Measurements from ENCODE around the gene RPS8. TPM values are rescaled to one million over a fixed set of nuclear protein-coding genes. Genes with fewer than 3 reads are reported as not detected.

Gene RPS8
- total RNA-seq, 1 donor from 2014 or later, result 4,281 TPM

DNA sequence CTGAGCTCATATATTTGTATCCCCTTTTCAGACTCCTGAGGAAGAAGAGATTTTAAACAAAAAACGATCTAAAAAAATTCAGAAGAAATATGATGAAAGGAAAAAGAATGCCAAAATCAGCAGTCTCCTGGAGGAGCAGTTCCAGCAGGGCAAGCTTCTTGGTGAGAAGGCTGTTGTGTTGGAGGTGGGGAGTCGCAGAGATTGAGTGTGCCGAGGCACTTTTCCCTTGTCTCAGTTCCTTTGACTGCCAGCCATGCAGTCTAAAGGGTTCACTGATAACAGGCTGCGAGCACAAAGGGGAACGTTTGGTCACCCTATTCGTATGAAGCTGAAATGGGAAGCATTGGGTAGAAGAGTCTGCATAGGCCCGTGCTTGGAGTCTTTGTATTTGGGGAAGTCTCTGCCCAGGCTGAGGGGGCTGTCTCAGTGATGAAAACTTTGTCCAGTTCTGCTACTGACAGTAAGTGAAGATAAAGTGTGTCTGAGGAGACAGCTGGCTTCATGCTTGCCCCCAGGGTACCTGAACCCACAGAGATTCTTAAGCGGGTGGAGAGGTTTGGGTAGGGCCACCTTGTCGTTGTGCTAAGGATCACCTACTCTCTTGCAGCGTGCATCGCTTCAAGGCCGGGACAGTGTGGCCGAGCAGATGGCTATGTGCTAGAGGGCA is 2.8 kb downstream of the RPS8 start:
- peaks cover 8% of the 10 kb centered on the region for H3K36me3 ChIP-seq
- no peak overlapping the region for H3K9ac ChIP-seq
- Mint-ChIP-seq H3K4me3 (peak overlapping the region; percentile 93), H3K36me3 (peaks cover 33% of the 10 kb centered on the region), H3K9me3 (no peaks in the 10 kb centered on the region), H3K27me3 (ENCODE audit: insufficient read depth, low read depth) (peaks cover 10% of the 10 kb centered on the region), H3K4me1 (peaks cover 25% of the 10 kb centered on the region), H3K27ac (no peak overlapping the region)
- DNase-seq (ENCODE audit: low spot score), result no peak
- H2AFZ ChIP-seq (replicated peaks), result no peak overlapping the region
- peaks cover 45% of the 10 kb centered on the region for H3K79me2 ChIP-seq (ENCODE audit: low read depth)
- H3K27me3 ChIP-seq, result no peaks in the 10 kb centered on the region
- no peaks in the 10 kb centered on the region for H3K9me3 ChIP-seq (ENCODE audit: low read depth)
- TF ChIP-seq EZH2phosphoT487 (IDR thresholded peaks at IDR 0.05), result no peak
- no peak for TF ChIP-seq EZH2 (IDR thresholded peaks at IDR 0.05)
- TF ChIP-seq, protein P1, sequence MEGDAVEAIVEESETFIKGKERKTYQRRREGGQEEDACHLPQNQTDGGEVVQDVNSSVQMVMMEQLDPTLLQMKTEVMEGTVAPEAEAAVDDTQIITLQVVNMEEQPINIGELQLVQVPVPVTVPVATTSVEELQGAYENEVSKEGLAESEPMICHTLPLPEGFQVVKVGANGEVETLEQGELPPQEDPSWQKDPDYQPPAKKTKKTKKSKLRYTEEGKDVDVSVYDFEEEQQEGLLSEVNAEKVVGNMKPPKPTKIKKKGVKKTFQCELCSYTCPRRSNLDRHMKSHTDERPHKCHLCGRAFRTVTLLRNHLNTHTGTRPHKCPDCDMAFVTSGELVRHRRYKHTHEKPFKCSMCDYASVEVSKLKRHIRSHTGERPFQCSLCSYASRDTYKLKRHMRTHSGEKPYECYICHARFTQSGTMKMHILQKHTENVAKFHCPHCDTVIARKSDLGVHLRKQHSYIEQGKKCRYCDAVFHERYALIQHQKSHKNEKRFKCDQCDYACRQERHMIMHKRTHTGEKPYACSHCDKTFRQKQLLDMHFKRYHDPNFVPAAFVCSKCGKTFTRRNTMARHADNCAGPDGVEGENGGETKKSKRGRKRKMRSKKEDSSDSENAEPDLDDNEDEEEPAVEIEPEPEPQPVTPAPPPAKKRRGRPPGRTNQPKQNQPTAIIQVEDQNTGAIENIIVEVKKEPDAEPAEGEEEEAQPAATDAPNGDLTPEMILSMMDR (IDR thresholded peaks at IDR 0.05), result no peak
- peaks cover 45% of the 10 kb centered on the region for H4K20me1 ChIP-seq (ENCODE audit: low read depth)
- peak overlapping the region; percentile 62 for H3K27ac ChIP-seq
- peaks cover 82% of the 10 kb centered on the region for H3F3A ChIP-seq (ENCODE audit: low read depth)
- H3K4me1 ChIP-seq, result peaks cover 16% of the 10 kb centered on the region
- H3K4me2 ChIP-seq, result peak overlapping the region; percentile 99
- peak overlapping the region; percentile 93 for H3K4me3 ChIP-seq

DNA sequence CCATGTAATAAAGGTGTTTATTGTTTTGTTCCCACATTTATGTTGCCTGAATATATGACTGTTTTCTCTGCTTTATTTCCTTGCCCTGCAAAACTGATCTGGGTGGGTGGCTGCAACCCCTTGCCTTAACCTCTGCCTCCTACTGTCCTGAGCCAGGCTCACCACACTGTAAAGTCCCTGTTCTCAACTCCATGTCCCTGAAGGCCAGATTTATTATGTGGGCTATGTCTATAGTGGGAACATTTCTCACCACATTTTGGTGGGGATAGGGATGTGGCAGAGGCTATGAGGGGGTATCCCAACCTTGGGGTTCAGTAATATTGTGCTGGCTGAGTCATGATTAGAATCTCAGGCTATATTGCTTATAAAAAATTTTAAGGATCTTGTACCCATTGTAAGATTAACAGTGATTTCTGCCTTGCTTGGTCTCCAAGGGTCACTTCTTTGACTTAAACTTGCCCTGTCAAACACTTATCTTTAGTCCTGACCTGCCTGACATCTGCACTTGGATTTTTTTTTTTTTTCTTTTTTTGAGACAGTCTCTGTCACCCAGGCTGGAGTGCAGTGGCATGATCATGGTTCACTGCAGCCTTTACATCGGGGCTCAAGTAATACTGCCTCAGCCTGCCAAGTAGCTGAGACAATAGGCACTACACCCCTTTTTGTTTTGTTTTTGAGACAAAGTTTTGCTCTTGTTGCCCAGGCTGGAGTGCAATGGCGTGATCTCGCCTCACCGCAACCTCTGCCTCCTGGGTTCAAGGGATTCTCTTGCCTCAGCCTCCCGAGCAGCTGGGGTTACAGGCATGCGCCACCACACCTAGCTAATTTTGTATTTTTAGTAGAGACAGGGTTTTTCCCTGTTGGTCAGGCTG is 3.6 kb downstream of the RPS8 start:
- Histone ChIP-seq H3K79me2 (ENCODE audit: low read depth) (peaks cover 45% of the 10 kb centered on the region), H3K9ac (no peak overlapping the region), H3K4me2 (peak overlapping the region; percentile 99), H3K27ac (no peak overlapping the region), H3K4me3 (no peak overlapping the region), H2AFZ (replicated peaks) (no peak overlapping the region), H4K20me1 (ENCODE audit: low read depth) (peaks cover 45% of the 10 kb centered on the region), H3K4me1 (peaks cover 22% of the 10 kb centered on the region), H3K36me3 (peaks cover 8% of the 10 kb centered on the region), H3K27me3 (peaks cover 4% of the 10 kb centered on the region), H3K9me3 (ENCODE audit: low read depth) (no peaks in the 10 kb centered on the region), H3F3A (ENCODE audit: low read depth) (peaks cover 88% of the 10 kb centered on the region)
- peaks cover 33% of the 10 kb centered on the region for H3K36me3 Mint-ChIP-seq
- H3K27me3 Mint-ChIP-seq (ENCODE audit: insufficient read depth, low read depth), result peaks cover 10% of the 10 kb centered on the region
- H3K27ac Mint-ChIP-seq, result no peak overlapping the region
- DNase-seq (ENCODE audit: low spot score), result no peak
- TF ChIP-seq, protein P1 (IDR thresholded peaks at IDR 0.05), result no peak
- no peaks in the 10 kb centered on the region for H3K9me3 Mint-ChIP-seq
- H3K4me1 Mint-ChIP-seq, result peaks cover 32% of the 10 kb centered on the region
- peak overlapping the region; percentile 56 for H3K4me3 Mint-ChIP-seq

DNA sequence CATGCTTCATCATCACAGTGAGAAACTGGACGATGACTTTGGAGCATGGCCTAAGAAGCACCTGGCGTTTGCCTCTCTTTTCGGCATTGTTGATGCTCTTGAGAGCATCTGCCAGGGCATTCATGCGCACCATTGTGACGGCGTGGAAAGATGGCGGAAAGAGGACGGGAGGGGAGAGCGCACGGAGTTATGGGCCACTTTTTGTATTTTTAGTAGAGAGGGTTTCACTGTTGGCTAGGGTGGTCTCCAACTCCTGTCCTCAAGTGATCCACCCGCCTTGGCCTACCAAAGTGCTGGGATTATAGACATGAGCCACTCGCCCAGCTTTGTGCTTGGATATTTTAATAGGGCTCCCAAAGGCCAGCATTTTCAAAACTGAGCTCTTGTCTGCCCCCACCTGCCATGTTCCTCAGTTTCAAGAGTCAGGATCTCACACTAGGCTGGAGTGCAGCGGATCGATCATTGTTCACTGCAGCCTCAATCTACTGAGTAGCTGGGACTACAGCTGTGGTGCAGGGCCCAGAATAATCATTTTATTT is 5.3 kb downstream of the RPS8 start:
- TF ChIP-seq, protein P1 (IDR thresholded peaks at IDR 0.05), result no peak
- no peak for TF ChIP-seq EZH2phosphoT487 (IDR thresholded peaks at IDR 0.05)
- TF ChIP-seq EZH2 (IDR thresholded peaks at IDR 0.05), result no peak
- Mint-ChIP-seq H3K9me3 (no peaks in the 10 kb centered on the region), H3K27me3 (ENCODE audit: insufficient read depth, low read depth) (peaks cover 12% of the 10 kb centered on the region), H3K27ac (no peak overlapping the region), H3K4me1 (peaks cover 29% of the 10 kb centered on the region), H3K4me3 (no peak overlapping the region), H3K36me3 (peaks cover 33% of the 10 kb centered on the region)
- no peaks in the 10 kb centered on the region for H3K9me3 ChIP-seq (ENCODE audit: low read depth)
- no peak overlapping the region for H3K9ac ChIP-seq
- H4K20me1 ChIP-seq (ENCODE audit: low read depth), result peaks cover 45% of the 10 kb centered on the region
- H3K4me1 ChIP-seq, result peaks cover 28% of the 10 kb centered on the region
- no peak for DNase-seq (ENCODE audit: low spot score)
- H3K4me3 ChIP-seq, result no peak overlapping the region
- H3K4me2 ChIP-seq, result no peak overlapping the region
- H3K27ac ChIP-seq, result no peak overlapping the region
- H3K36me3 ChIP-seq, result peaks cover 8% of the 10 kb centered on the region
- peaks cover 20% of the 10 kb centered on the region for H3K27me3 ChIP-seq
- H3F3A ChIP-seq (ENCODE audit: low read depth), result peaks cover 91% of the 10 kb centered on the region
- no peak overlapping the region for H2AFZ ChIP-seq (replicated peaks)
- H3K79me2 ChIP-seq (ENCODE audit: low read depth), result peaks cover 32% of the 10 kb centered on the region
